Mammary epithelial cell (primary cell): ENCODE measurements around the gene RYR2.

Experiments used
- EZH2 ChIP-seq: IDR thresholded peaks from 2 replicates; pipeline ENCODE4 v1.6.1; 2012; ENCODE audit warnings: low read length, inconsistent platforms, borderline replicate concordance
- TF ChIP-seq, protein P1 (sequence below), 2 donors: IDR thresholded peaks in 1 of 2; conservative IDR thresholded peaks in 1 of 2; 2 replicates each; pipeline ENCODE4 v1.5.1; 2011 to 2012; ENCODE audit warnings: inconsistent platforms in 2 of 2, low read length in 2 of 2, mild to moderate bottlenecking in 2 of 2, control low read depth in 1 of 2, low read depth in 1 of 2; ENCODE audit not compliant: insufficient read depth in 1 of 2; ENCODE audit errors: extremely low read depth in 1 of 2

DNA sequence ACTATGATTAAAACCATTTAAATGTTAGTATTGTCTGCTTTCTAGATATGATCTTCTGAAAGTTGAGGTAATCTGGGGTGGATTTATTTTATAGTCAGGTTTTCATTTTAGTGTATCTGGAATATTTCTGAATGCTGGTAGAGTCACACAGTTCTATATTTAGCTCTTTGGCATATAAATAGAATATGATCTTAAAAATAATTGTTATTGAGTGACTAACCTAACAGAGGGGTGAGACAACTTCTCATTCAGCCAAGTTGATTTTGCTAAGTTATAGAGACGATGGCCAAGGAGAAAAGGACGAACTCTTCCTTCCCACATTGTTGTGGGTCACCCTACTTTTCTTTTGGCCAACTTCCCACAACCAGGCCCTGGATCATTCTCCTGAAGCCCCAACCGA lies 30.6 kb upstream of the RYR2 start:
- TF ChIP-seq, protein P1, sequence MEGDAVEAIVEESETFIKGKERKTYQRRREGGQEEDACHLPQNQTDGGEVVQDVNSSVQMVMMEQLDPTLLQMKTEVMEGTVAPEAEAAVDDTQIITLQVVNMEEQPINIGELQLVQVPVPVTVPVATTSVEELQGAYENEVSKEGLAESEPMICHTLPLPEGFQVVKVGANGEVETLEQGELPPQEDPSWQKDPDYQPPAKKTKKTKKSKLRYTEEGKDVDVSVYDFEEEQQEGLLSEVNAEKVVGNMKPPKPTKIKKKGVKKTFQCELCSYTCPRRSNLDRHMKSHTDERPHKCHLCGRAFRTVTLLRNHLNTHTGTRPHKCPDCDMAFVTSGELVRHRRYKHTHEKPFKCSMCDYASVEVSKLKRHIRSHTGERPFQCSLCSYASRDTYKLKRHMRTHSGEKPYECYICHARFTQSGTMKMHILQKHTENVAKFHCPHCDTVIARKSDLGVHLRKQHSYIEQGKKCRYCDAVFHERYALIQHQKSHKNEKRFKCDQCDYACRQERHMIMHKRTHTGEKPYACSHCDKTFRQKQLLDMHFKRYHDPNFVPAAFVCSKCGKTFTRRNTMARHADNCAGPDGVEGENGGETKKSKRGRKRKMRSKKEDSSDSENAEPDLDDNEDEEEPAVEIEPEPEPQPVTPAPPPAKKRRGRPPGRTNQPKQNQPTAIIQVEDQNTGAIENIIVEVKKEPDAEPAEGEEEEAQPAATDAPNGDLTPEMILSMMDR (conservative IDR thresholded peaks at IDR 0.05 in 1 of 2, IDR thresholded peaks at IDR 0.05 in 1 of 2; ENCODE audit: extremely low read depth in 1 of 2, insufficient read depth in 1 of 2, low read depth in 1 of 2, low read length in 2 of 2): no peak
- no peak for TF ChIP-seq EZH2
